Hematopoietic multipotent progenitor cell treated with erythropoietin and hydrocortisone succinate and interleukin-3 and kit ligand, for 4 days (in vitro differentiated cells): ENCODE results near the gene TRIOBP.

Experiments
- DNase-seq: peaks from one replicate; pipeline ENCODE4 v3.0.0-alpha.2; 2015

The TRIOBP gene

DNA sequence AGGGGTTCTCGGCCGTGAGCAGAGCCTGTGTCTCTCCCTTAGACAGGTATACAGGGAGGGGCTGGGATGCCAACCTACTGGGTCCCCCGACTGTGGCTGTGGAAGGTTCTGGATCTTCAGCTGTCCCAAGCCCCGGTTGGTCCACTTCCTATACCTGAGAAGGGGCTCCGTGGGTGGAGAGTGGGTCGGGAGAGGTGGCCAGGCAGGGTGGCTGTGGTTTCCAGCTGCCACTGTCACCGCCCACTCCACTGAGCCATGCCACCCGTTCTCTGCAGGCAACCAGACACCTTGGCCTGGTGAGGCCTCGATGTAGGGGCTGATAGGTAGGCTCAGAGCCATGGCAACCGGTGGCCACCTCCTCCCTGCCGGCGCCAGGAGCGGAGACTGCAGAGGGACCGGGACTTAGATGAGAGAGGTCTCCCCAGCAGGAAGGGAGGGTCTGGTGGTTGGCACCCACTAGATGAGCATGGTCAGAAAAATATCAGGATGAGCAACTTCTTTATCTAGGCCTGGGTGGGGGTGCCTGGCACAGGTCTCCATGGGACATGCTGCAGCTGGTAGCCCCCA is 53.8 kb downstream of the TRIOBP start:
- DNase-seq = no peak

DNA sequence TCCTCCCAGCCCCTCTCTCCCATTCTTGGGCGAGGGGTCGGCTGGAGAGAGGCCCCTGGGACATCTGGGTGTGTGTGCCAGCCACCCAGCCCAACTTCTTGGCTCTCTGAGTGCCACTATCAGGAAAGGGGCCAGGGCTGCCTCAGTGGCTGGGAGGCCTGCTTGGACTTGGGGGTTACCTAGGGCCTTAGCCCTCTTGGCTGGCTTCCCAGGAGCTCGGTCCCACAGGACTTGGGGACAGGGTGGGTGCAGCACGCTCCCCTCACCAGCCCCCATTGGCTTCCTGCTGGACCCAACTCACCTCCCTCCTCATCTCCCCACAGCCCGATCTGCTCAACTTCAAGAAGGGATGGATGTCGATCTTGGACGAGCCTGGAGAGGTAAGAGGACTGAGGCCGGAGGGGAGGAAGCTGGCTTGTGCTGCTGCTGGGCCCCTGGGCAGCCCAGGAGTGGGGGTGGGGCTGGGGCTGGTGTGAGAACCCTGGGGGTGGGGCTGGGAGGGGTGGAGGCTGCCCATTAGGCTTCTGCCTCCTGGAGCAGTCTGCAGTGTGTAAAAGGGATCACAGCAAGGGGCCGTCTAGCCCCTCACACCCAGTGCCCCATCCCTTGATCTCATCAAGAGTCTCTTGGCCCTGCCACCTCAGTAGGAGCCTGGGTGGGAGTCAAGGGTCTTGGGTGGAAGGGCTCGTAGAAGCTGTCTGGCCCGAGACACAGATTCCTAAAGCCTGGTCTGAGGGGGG is 54.8 kb downstream of the TRIOBP start:
- no peak for DNase-seq

DNA sequence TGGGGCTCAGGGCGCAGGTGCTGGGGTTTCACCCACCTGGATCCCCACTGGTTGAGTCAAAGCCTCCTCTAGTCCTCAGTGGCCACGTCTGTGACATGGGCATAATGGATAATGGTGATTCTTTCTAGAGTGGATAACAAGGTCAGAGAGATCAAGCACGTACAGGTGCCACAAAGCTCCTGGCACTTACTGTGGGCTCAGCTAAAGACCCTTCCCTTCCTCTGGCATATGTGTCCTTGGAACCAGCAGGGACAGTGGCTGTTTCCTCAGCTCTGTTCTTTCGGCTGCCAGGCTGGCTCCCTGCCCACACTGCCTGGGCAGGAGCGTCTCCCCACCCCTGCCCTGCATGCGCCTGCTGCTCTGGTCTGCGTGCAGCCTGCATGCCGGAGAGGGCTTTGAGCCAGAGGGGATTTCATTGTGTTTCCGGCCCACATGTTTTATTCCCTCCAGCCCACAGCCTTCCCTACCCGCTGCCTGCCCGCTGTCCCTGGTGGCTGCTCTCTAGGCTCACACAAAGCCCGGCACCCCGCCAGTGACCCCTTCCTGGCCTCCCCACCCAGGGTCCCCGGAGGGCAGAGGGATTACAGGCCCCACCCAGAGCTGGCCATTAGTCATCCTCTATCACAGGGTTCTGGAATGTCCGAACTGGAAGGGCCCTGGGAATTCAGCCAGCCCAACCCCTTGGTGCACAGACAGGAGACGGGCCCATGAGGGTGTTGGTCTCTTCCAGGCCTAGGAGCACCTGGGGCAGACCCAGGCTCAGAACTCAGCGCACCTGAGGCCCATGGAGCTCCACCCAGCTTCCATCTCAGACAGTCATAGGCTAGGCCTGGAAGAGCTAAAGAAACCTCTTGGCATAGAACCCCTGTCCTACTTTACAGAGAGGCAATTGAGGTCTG is 55.6 kb downstream of the TRIOBP start:
- DNase-seq = no peak

DNA sequence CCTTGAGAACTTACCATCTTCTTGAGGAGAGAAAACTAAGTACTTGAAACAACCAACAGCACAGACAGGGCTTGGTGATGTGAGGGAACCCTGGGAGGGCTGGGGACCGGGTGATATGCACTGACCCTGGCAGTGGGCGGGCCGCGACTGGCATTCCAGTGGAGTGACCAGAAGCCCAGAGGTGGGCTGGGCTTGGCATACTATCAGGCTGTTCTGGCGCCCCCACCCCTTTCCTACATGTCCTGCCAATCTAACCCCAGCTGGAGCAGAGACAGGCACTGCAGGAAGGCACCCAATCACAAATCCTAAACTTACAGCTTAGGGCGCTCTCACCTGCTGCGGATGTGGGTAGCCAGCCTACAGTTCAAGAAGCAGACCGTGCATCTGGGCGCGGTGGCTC is 56.9 kb downstream of the TRIOBP start:
- no peak for DNase-seq

DNA sequence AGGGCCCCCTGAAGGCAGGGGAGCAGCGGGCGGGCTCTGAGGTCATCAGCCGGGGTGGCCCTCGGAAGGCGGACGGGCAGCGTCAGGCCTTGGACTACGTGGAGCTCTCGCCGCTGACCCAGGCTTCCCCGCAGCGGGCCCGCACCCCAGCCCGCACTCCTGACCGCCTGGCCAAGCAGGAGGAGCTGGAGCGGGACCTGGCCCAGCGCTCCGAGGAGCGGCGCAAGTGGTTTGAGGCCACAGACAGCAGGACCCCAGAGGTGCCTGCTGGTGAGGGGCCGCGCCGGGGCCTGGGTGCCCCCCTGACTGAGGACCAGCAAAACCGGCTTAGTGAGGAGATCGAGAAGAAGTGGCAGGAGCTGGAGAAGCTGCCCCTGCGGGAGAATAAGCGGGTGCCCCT is 60.8 kb downstream of the TRIOBP start:
- no peak for DNase-seq

DNA sequence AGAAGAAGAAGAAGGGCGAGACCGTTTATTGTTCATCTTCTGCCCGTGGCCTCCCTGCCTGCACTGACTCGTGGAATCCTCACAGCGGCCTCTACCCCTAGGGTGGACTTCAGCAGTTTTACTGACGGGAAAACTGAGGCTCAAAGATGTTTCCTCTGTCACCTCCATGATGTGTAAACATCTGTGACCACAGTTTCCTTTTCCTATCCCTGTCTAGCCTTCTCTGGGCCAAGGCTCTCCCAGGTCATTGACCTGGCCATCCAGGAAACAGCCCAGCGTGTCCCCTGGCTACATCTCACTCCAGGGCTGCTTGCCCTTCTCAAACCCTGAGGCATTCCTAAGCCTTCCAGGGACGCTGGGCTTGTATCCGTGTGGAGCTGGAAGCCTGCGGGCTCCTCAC is 61.8 kb downstream of the TRIOBP start:
- peak; percentile 32 for DNase-seq

DNA sequence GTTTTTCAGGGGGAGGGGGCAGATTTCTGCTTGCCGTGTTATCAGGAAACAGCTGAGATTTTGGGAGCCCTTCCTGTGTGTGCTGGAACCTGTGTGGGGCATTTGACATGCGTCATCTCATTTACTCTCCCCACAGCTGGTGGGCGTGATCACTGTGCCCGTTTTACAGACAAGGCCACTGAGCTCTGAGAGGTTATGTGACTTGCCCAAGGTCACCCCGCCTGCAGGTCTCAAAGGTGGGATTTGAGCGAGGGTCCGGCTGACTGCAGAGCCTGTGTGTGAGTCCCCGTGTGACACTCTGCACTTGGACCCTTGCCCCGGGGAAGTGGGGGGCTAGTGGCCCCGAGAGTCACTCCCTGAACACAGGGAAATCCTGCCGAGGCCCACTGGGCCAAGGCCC is 62.4 kb downstream of the TRIOBP start:
- DNase-seq = no peak

DNA sequence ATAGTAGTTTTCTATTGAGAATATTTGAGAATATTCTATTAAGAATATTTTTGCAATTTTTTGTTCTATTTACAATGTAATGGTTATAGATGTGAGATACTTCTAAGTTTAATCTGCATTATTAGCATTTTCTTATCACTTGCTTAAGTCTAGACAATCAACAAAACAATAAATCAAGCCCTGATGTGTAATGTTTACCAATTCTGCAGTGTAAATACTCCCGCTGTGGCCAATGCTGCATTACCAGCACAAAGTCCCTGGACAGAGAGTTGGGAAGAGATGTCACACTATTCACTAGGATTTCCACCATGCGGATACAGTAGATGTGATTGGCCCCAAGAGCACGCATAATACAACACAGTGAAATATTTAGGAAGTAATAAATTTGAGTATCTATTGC is 63.3 kb downstream of the TRIOBP start:
- no peak for DNase-seq

DNA sequence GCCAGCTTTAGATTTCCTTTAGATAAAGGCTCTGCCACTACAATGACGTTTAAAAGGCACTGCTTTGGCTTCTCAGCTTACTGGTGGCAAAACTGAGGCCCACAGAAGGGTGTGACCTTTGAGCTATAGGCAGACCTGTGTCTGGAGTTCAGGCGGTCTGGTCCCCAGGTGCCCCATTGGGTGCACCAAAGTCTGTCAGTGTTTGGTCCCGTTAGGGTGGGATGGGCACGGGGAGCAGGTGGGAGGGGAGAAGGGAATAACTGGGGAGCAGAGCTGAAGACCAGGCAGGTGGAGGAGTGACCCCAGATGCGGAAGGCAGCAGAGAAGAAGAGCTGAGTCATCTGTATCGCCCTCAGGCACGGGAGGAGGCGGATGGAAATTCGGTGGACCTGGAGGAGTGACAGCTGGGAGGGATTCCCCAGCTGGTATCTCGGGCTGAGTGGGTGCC is 65.6 kb downstream of the TRIOBP start:
- DNase-seq = no peak

DNA sequence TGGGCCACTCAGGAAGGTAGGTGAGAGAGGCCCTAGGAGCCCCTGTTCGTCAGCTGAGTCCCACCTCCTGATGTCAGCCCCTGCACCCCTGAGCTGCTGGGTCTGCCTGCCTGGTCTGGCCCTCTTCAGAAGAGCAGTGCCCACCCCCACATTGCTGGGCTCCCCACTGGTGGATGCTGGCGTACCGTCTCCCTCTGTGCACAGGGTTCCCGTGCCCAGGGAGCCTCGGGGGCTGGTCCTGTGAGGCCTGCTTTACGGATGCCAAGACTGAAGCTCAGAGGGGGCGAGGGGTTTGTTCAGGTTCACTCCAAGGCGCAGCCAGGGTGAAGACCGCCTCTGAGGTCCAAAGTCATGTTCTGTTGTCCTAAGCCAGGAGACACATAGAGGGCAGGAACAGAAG is 66.2 kb downstream of the TRIOBP start:
- DNase-seq = no peak

DNA sequence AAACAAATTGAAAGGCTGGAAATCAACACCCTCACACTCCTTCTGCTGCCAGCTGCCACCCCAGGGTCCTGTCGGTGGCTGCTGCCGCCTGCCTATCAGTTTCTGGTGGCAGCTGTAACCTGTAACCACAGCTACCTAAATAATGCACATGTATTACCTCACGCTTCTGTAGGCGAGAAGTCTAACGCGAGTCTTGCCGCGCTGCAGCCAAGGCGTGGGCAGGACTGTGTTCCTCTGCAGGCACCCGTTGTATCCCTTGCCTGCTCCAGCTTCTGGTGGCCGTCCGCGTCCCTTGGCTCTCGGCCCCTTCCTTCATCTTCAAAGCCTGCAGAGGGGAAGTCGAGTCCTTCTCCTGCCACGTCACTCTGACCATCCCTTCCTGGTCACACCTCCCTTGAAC is 66.8 kb downstream of the TRIOBP start:
- no peak for DNase-seq

DNA sequence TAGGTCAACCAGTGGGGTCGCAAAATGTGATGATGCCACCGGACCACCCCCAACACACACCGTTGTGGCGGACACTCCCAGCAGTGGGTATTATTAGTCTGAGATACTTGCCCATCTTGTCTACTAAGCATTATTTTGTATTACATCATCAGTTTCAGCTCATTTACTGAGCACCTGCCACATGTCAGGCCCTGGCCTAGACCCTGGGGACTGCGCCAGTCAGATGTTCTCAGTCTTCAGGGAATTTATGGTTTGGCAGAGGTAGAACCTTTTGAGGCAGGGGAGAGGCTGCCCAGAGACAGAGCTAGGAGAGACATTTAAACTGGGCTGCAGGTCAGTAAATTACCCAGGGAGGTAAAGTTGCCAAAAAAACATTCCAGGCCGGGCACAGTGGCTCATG is 67.8 kb downstream of the TRIOBP start:
- DNase-seq = no peak

DNA sequence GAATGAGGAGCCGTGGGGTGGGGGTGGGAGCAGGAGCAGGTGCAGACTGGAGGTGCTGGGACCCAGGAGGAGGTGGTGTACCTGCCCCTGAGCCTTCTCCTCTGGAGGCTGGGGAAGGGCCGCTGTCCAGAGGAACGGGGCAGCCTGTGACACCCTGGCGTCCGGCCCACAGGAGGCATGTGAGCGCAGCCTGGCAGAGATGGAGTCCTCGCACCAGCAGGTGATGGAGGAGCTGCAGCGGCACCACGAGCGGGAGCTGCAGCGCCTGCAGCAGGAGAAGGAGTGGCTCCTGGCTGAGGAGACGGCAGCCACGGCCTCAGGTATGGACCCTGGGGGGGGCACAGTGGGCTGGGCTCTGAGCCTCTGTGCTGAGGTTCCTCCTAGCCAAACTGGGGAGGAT is 68.7 kb downstream of the TRIOBP start:
- no peak for DNase-seq

DNA sequence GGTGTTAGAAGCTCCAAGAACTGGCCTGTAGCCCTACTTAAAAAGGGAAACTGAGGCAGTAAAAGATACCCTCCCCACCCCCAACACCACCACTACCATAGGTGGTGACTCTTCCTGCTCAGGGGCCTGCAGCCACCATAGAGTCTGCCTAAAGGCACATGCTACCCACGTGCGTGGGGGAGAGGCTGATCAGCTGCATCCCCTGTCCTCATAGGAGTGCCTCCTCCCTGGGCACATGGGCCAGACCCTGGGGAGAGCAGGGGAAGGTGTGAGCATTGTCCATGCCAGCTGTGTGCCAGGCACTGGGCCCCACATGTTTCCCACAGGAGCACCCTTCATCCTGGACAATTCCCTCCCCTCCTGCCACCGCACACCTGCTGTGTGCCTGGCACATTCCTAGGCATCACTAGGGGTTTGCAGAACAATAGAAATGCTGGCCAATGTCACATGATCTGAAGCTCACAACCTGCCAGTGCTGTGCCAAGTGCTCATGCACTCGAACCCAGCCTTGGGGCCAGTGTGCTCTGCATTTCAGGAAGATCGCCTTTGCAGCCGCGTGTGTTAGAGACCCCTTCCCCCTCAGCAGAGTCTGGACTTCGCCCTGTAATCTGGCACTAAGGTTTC is 69.2 kb downstream of the TRIOBP start:
- no peak for DNase-seq

DNA sequence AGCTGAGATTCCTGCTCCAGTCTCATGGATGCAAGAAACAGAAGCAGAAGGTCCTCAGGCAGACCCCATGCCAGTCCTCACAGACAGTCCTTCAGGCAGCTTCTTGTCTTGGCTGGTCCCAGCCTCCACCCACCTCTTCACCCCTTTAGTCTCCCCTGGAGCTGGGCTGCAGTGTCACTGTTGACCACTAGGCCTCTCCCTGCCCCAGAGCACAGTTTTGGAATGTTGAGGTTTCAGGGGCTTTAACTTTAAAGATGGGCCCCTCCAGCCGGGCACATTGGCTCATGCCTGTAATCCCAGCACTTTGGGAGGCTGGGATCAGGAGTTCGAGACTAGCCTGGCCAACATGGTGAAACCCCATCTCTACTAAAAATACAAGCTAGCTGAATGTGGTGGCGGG is 71.4 kb downstream of the TRIOBP start:
- peak; percentile 35 for DNase-seq

DNA sequence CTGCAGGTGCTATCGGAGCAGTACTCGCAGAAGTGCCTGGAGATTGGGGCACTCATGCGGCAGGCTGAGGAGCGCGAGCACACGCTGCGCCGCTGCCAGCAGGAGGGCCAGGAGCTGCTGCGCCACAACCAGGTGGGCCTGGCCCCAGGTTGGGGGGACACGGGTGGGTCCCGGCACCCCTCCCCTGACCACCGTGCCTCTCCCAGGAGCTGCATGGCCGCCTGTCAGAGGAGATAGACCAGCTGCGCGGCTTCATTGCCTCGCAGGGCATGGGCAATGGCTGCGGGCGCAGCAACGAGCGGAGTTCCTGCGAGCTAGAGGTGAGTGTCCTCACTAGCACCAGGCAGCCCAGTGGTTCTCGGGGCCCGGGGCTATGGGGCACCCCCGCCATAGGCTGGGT is 72.2 kb downstream of the TRIOBP start:
- DNase-seq = no peak

DNA sequence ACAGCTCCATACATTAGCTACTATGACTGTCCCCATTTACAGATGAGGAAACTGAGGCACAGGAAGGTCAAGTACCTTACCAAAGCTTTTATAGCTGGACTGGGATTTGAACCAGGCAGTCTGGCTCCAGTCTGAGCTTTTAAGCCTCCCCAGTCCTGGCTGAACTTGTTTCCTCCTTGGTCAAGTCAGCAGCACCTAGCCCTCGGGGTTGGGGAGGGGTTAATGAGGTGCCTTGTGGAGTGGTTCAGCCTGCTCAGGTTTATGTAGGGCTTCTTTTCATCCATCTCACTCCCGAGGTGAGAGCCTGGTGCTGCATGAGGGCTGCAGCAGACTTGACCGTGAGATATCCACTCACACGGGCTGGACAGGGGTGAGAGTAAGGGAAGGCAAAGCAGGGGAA is 74.2 kb downstream of the TRIOBP start:
- DNase-seq = no peak

DNA sequence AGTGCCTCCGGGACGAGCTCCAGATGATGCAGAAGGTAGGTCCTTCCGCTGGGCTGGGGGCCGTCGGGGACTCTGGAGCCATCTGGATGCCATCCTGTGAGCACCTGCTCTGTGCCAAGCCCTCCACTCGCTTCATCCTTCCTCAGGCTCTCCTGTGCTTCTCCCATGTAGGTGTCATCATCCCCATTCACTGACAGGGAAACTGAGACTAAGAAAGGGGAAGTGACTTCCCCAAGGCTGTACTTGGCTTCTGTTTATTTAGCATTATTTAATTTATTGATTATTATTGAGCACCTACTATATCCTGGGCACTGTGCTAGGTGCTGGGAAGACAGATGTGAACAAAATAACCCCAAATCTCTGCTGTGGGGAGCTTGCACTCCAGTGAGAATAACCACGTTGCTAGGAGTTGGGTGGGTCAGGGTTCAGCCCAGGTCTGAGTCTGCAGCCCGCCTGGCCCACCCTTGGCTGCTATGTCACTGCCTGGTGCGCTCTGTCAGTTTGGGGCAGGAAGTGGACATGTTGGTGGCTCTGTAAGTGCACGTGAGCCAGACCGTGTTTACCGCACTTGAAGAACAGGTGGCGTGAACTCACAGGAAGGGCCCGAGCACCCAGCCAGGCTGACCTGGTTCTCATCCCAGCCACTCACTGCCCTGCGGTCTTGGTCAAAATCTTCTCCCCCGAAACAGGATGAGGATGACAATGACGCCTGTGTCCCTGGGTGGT is 75.0 kb downstream of the TRIOBP start:
- no peak for DNase-seq

DNA sequence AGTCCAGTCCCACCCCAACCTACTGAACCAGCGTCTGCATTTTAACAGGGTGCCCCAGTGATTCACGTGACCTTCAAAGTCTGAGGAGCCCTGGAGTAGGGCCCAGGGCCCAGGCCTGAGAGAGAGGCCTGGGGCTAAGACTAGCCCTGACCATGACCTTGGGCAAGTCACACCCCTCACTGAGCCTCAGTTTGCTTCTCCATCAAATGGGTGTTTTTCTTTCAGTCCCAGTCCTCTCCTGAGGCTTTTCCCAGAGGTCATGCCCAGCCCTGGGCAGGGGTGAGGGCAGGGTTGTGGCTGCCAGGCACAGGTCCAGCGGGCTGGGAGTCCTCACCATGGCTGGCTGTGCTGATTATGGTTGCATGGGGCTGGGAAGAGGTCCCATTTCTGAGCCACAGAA is 77.9 kb downstream of the TRIOBP start:
- DNase-seq = no peak

DNA sequence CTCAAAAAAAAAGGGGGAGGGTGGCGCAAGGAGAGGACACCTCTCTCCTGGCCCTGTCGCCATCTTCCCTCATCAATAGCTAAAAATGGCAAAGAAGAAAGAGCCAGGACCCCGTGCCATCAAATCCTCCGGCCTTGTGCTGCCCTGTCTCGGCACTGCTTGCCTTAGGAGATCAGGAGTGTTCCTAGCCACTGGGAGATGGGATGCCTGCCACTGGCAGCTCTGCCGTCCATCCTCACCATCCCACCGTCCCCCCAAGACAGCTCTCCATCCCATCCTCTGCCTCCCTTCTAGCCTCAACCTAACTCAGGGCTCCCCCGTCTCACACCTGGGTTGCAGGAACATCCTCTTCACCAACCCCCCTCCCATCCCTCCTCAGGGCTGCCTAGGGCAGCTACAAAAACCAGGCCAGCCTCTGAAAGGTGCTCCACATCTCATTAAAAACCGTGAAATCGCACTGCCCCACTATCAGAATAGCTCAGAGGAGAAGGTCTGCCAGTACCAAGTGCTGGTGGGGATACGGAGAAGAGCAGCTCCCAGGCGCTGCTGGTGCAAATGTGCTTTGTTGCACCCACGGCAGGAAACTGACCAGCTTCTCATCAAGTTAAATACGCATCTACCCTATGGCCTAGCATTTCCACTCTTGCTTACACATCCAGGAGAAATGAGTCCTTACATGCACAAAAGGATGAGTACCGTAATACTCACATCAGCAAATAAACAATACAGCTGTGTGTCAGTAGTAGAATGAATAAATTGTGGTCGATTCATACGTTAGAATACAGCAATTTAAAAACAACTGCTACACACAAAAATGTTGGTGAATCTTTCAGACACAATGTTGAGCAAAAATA is 79.2 kb downstream of the TRIOBP start:
- no peak for DNase-seq

DNA sequence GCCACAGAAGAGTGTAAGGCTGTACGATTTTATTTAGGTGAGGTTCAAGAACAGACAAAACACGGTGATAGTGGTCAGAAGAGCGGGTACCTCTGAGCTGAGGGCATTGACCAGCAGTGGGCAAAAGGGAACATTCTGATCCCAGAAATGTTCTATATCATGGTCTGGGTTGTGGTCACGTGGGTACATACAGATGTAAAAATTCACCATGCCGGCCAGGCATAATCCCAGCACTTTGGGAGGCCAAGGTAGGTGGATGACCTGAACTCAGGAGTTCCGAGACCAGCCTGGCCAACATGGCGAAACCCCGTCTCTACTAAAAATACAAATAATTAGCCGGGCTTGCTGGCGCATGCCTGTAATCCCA is 79.8 kb downstream of the TRIOBP start:
- no peak for DNase-seq

DNA sequence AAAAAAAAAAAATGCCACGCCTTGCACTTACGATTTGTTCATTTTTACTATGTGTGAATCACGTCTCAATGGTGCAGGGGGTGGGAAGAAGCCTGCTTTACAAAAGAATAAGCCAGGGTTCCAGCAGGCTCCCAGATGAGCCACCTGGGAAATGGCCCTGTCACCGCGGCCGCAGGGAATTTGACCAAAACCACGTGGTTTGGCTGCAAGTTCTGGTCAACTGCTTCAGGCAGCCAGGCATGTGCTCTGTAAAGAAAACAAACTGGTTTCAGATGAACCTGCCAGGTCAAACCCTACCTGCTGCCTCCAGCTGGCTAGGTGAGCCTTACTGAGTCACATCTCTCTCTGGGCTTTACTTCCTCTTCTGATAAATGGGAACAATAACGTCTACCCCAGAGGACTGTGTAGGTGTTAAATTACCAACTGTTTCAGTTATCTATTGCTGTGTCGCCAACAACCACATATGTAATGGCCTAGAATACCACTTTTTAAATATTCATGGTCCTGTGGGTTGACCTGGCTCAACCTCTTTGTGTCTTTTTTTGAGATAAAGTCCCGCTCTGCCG is 80.4 kb downstream of the TRIOBP start:
- peak; percentile 43 for DNase-seq
